A673 (cell line): ENCODE results near the gene PF4V1. TPM values are rescaled to one million over a fixed set of nuclear protein-coding genes. Genes with fewer than 3 reads are reported as not detected.

Experiments
- BruUV-seq: library from RNA; stranded (reverse); fragments of 400-500 nt; replicated peaks from 2 replicates; lab custom pipeline; 2021; lab: Mats Ljungman, UMichigan
- CTCF ChIA-PET: fragments of 300-600 bp; sonication (Branson Sonifier 250); formaldehyde crosslinking; loops from one replicate; lab custom pipeline; 2022; ENCODE audit warnings: antibody characterized with exemption; lab: Charles Lee
- POLR2A ChIA-PET: fragments of 300-600 bp; sonication (Branson Sonifier 250); formaldehyde crosslinking; loops from one replicate; lab custom pipeline; 2022; ENCODE audit warnings: antibody characterized with exemption; ENCODE audit not compliant: low non-redundant PET; lab: Charles Lee
- DNase-seq: peaks from one replicate; pipeline ENCODE4 v3.0.0-alpha.2; 2015; ENCODE audit warnings: low spot score
- H3K27ac ChIP-seq: fragments of 200-600 bp; sonication (generic); 2 replicates; pipeline ENCODE4 v1.5.1; 2016; ENCODE audit warnings: mixed run types, low read depth, mild to moderate bottlenecking, mixed read lengths, antibody characterized with exemption, low read length; ENCODE audit not compliant: poor library complexity, severe bottlenecking
- H3K27me3 ChIP-seq: fragments of 200-600 bp; sonication (generic); replicated peaks from 2 replicates; pipeline ENCODE4 v1.6.1; 2017; ENCODE audit warnings: mixed run types, low read depth, mild to moderate bottlenecking, mixed read lengths, antibody characterized with exemption, low read length; ENCODE audit not compliant: insufficient read depth, poor library complexity
- H3K36me3 ChIP-seq: fragments of 200-600 bp; sonication (generic); 2 replicates; pipeline ENCODE4 v1.6.1; 2016; ENCODE audit warnings: mixed run types, mild to moderate bottlenecking, mixed read lengths, antibody characterized with exemption, low read length; ENCODE audit not compliant: insufficient read depth, poor library complexity, severe bottlenecking
- H3K4me1 ChIP-seq: fragments of 200-600 bp; sonication (generic); 2 replicates; pipeline ENCODE4 v1.6.1; 2017; ENCODE audit warnings: mixed run types, mild to moderate bottlenecking, mixed read lengths, antibody characterized with exemption, low read length; ENCODE audit not compliant: insufficient read depth, poor library complexity, severe bottlenecking
- H3K4me3 ChIP-seq: fragments of 200-600 bp; sonication (generic); 2 replicates; pipeline ENCODE4 v1.5.1; 2016; ENCODE audit warnings: low read depth, mixed run types, mild to moderate bottlenecking, mixed read lengths, low read length; ENCODE audit not compliant: poor library complexity, severe bottlenecking
- H3K9me3 ChIP-seq: fragments of 200-600 bp; sonication (generic); 2 replicates; pipeline ENCODE4 v1.6.1; 2016; ENCODE audit warnings: mixed run types, low read depth, mild to moderate bottlenecking, mixed read lengths, antibody characterized with exemption, low read length; ENCODE audit not compliant: poor library complexity, severe bottlenecking
- CTCF ChIP-seq: fragments of 300-800, 200-600 bp; sonication (generic); conservative IDR thresholded peaks from 2 replicates; pipeline ENCODE4 v1.5.1; 2017; ENCODE audit warnings: low read depth, mild to moderate bottlenecking, antibody characterized with exemption, low read length, moderate library complexity, mixed read lengths
- EZH2 ChIP-seq: fragments of 200-600 bp; sonication (generic); IDR thresholded peaks from 2 replicates; pipeline ENCODE4 v1.6.1; 2017; ENCODE audit warnings: borderline replicate concordance, low read depth, mild to moderate bottlenecking, mixed read lengths, antibody characterized with exemption, low read length; ENCODE audit not compliant: poor library complexity, severe bottlenecking
- intact Hi-C: fragments of 100-400 bp; cut with micrococcal nuclease; formaldehyde crosslinking; loops from one replicate; pipeline ENCODE4 v1.10.0; 2022; ENCODE audit not compliant: unreplicated experiment
- total RNA-seq: library from RNA; stranded (reverse); gene quantifications from 2 replicates; pipeline ENCODE4 v1.2.3, GENCODE V29; 2021

The PF4V1 gene
- total RNA-seq, 1 experiment from 2014 or later: not detected

DNA sequence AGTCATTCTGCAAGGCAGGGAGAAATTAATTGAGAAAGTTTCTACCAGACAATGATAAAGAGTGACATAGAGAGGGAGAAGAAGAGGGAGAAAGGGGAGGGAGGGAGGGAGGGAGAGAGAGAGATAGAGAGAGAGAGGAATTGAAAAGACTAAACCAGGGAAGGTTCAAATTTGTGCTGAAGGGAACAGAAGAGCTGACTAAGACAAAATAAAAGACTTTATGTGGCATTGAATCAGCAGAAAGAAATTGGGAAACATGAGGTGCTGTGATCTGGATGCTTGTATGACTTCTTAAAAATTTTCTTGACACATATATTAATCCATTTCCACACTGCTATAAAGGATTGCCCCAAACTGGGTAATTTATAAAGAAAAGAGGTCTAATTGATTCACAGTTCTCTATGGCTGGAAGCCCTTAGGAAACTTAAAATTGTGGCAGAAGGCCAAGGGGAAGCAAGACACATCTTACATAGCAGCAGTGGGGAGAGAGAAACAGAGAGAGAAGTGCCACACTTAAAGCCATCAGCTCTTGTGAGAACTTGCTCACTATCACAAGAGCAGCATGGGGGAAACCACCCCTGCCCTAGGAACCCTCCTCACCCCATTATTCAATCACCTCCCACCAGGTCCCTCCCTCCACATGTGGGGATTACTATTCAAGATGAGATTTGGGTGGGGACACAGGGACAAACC lies 30.1 kb upstream of the PF4V1 start:
- POLR2A ChIA-PET: no interaction called here
- TF ChIP-seq EZH2: no peak
- TF ChIP-seq CTCF: no peak
- CTCF ChIA-PET: no interaction called here
- intact Hi-C loops: no loop called here
- no peak for DNase-seq
- Histone ChIP-seq H3K27ac (no peak overlapping the region), H3K4me1 (no peaks in the 10 kb centered on the region), H3K9me3 (no peaks in the 10 kb centered on the region), H3K36me3 (no peaks in the 10 kb centered on the region), H3K4me3 (no peak overlapping the region), H3K27me3 (no peaks in the 10 kb centered on the region)
- no TSS peak for BruUV-seq

DNA sequence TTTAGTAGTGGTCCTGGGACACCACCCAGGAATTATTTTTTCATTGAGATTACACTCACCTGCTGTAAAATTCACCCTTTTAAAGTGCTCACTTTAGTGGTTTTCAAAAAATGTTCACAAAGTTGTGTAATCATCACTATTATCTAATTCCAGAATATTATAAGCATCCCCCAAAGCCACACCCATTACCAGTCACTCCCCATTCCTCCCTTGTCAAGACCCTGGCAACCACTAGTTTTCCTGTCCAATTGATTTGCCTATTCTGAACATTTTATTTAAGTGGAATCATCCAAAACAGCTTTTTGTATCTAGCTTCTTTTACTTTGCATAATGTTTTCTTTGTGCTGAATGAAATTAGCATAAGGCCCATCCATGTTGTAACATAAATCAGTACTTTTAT lies 29.3 kb upstream of the PF4V1 start:
- Histone ChIP-seq H3K9me3 (no peaks in the 10 kb centered on the region), H3K27me3 (no peaks in the 10 kb centered on the region), H3K27ac (no peak overlapping the region), H3K4me1 (no peaks in the 10 kb centered on the region), H3K36me3 (no peaks in the 10 kb centered on the region), H3K4me3 (no peak overlapping the region)
- ChIA-PET POLR2A (no interaction called here), CTCF (no interaction called here)
- intact Hi-C loops: no loop called here
- no TSS peak for BruUV-seq
- DNase-seq: no peak
- TF ChIP-seq CTCF: no peak
- TF ChIP-seq EZH2: no peak

- no peaks in the 10 kb centered on the region for H3K27me3 ChIP-seq
- CTCF ChIA-PET: no interaction called here
- no peak overlapping the region for H3K4me3 ChIP-seq
- H3K9me3 ChIP-seq: no peaks in the 10 kb centered on the region
- no TSS peak for BruUV-seq
- TF ChIP-seq EZH2 (no peak), CTCF (no peak)
- DNase-seq: no peak
- H3K4me1 ChIP-seq: no peaks in the 10 kb centered on the region
- H3K36me3 ChIP-seq: no peaks in the 10 kb centered on the region
- POLR2A ChIA-PET: no interaction called here
- intact Hi-C loops: no loop called here
- no peak overlapping the region for H3K27ac ChIP-seq
Observed at GRCh38 chr4:73828956-73829355, 24.1 kb upstream of the PF4V1 start.
